IPS-18a (cell line): ENCODE measurements around the gene SEC61A2.
"Not testable (repeated sequence)": the region's sequence is repeated elsewhere in the genome, so short reads cannot be mapped to it uniquely, and the experiment has no call there.

ENCODE experiments used
- H3K27ac ChIP-seq: one replicate; pipeline ENCODE4 v1.5.1; 2013; ENCODE audit warnings: low read length
- H3K27me3 ChIP-seq: one replicate; pipeline ENCODE4 v1.6.1; 2013; ENCODE audit warnings: mild to moderate bottlenecking, low read length; ENCODE audit not compliant: control insufficient read depth, insufficient read depth
- H3K36me3 ChIP-seq: one replicate; pipeline ENCODE4 v1.6.1; 2013; ENCODE audit warnings: low read depth, low read length; ENCODE audit not compliant: control insufficient read depth
- H3K4me1 ChIP-seq: one replicate; pipeline ENCODE4 v1.6.1; 2013; ENCODE audit warnings: low read depth, low read length; ENCODE audit not compliant: control insufficient read depth
- H3K4me3 ChIP-seq: one replicate; pipeline ENCODE4 v1.5.1; 2013; ENCODE audit warnings: low read length
- H3K9ac ChIP-seq: one replicate; pipeline ENCODE4 v1.6.1; 2013; ENCODE audit warnings: mild to moderate bottlenecking, low read length, moderate library complexity
- H3K9me3 ChIP-seq: one replicate; pipeline ENCODE4 v1.6.1; 2013; ENCODE audit warnings: low read depth, low read length; ENCODE audit not compliant: control insufficient read depth

The SEC61A2 gene

DNA sequence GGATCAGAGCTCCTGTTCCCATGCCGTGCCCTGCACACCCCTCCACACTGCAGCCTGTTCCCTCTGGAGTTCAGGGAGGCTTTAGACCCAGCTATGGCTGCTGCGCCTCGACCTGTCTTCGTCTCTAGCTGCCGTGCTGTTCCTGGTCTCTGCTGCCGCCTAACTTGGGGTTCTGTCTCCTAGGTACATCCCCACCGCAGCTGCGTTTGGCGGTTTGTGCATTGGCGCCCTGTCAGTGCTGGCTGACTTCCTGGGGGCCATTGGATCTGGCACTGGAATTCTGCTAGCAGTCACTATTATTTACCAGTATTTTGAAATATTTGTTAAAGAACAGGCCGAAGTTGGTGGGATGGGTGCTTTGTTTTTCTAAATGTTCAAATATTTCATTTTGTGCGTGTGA lies 34.6 kb downstream of the SEC61A2 start:
- H3K36me3 ChIP-seq = peaks cover 49% of the 10 kb centered on the region
- H3K4me3 ChIP-seq = no peak overlapping the region
- no peaks in the 10 kb centered on the region for H3K9me3 ChIP-seq
- no peak overlapping the region for H3K9ac ChIP-seq
- H3K27ac ChIP-seq = no peak overlapping the region
- H3K27me3 ChIP-seq = no peaks in the 10 kb centered on the region
- no peaks in the 10 kb centered on the region for H3K4me1 ChIP-seq

GRCh38 chr10:12165036-12165435 lies 35.6 kb downstream of the SEC61A2 start:
- Histone ChIP-seq H3K9ac (no peak overlapping the region), H3K4me3 (no peak overlapping the region), H3K27me3 (no peaks in the 10 kb centered on the region), H3K9me3 (no peaks in the 10 kb centered on the region), H3K4me1 (no peaks in the 10 kb centered on the region), H3K36me3 (peaks cover 54% of the 10 kb centered on the region), H3K27ac (no peak overlapping the region)

DNA sequence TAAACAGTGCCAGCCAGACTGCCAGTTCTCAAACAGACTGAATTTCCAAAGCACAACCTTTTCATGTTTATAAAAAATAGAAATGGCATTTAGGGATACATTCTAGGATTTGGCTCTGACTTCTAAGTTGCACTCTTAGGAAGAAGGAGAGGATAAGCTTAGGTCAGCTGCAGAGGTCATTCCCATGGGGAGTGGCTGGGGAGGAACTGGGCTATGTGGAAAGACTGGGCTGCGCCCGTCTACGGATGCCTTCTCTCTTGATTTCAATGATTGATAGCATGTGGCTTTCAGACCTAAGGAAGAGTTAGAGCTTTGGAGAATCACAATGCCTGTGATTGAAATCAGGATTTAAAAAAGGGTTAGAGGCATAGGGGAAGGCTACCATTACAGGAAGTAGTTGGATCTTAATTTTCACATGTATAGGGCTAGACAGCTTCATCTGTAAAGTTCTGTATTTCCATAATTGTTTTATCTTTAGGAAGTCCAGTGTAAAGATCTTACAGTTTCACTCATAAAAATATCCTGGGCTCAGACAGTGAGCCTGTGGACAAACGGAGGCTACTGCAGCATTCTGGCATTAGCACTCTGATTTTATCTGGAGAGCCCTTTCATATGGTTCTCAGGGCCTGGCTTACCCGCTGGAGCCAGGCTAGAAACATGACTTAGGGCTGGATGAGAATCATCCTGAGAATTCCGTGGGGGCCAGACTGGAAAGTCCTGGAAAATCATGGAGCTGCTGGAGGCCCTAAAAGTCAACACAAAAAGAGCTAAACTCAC lies 36.7 kb downstream of the SEC61A2 start:
- no peak overlapping the region for H3K9ac ChIP-seq
- no peak overlapping the region for H3K4me3 ChIP-seq
- H3K9me3 ChIP-seq = no peaks in the 10 kb centered on the region
- H3K4me1 ChIP-seq = no peaks in the 10 kb centered on the region
- no peaks in the 10 kb centered on the region for H3K27me3 ChIP-seq
- H3K27ac ChIP-seq = no peak overlapping the region
- peaks cover 59% of the 10 kb centered on the region for H3K36me3 ChIP-seq

GRCh38 chr10:12171512-12171911 lies 42.0 kb downstream of the SEC61A2 start:
- H3K4me1 ChIP-seq, H3K4me3 ChIP-seq, H3K9me3 ChIP-seq, H3K9ac ChIP-seq, H3K27me3 ChIP-seq, H3K27ac ChIP-seq: not testable (repeated sequence)
- peaks cover 53% of the 10 kb centered on the region for H3K36me3 ChIP-seq

- Histone ChIP-seq H3K4me1 (peaks cover 14% of the 10 kb centered on the region), H3K9ac (no peak overlapping the region), H3K27me3 (no peaks in the 10 kb centered on the region), H3K4me3 (no peak overlapping the region), H3K27ac (no peak overlapping the region), H3K36me3 (peaks cover 44% of the 10 kb centered on the region), H3K9me3 (no peaks in the 10 kb centered on the region)
Observed at GRCh38 chr10:12177642-12178041, 48.2 kb downstream of the SEC61A2 start.

- H3K9me3 ChIP-seq = no peaks in the 10 kb centered on the region
- no peaks in the 10 kb centered on the region for H3K27me3 ChIP-seq
- H3K36me3 ChIP-seq = peaks cover 42% of the 10 kb centered on the region
- peak overlapping the region; percentile 4 for H3K4me3 ChIP-seq
- peaks cover 14% of the 10 kb centered on the region for H3K4me1 ChIP-seq
- no peak overlapping the region for H3K9ac ChIP-seq
- no peak overlapping the region for H3K27ac ChIP-seq
Observed at GRCh38 chr10:12179606-12180170, 50.2 kb downstream of the SEC61A2 start.

DNA sequence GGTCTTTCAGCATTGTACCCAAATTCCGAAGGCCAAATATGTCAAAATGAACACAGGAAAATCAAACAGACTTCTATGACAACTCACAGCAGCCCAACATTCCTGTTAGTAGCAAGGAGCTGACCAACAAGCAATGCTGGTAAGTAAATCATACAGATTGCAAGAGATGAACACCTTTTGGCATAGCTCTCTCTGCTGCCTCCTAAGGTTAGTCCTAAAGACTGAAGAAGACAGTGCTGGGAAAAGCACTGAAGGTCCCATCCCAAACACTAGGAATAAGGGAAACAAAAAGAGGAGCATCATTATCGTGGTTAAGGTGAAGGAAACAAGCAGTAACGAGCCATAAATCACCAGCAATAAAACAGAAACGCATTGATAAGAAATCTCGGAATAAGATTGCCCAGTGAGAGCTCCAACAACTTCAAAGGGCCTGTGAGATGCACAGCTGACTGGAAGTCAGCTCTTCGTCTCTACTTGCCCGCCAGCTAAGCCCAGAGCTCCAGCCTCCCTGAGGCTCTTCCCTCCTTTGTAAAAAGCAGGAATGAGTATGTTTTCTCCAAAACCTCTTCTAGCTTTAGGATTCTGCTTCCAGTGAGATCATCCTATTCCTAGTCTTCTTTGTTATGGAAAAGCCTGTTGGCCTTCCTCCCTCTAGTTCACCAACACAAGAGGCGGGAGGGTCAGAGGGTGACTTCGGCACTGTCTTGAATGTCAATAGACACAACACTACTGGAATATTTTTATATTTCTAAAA lies 50.9 kb downstream of the SEC61A2 start:
- no peaks in the 10 kb centered on the region for H3K9me3 ChIP-seq
- peaks cover 14% of the 10 kb centered on the region for H3K4me1 ChIP-seq
- no peaks in the 10 kb centered on the region for H3K27me3 ChIP-seq
- H3K27ac ChIP-seq = peak overlapping the region; percentile 66
- H3K36me3 ChIP-seq = peaks cover 48% of the 10 kb centered on the region
- H3K9ac ChIP-seq = peak overlapping the region; percentile 24
- H3K4me3 ChIP-seq = peak overlapping the region; percentile 4

- H3K9ac ChIP-seq = no peak overlapping the region
- H3K4me3 ChIP-seq = no peak overlapping the region
- H3K36me3 ChIP-seq = peaks cover 56% of the 10 kb centered on the region
- no peaks in the 10 kb centered on the region for H3K9me3 ChIP-seq
- peaks cover 14% of the 10 kb centered on the region for H3K4me1 ChIP-seq
- no peak overlapping the region for H3K27ac ChIP-seq
- H3K27me3 ChIP-seq = no peaks in the 10 kb centered on the region
Observed at GRCh38 chr10:12181065-12181775, 51.7 kb downstream of the SEC61A2 start.

GRCh38 chr10:12184165-12184564 lies 54.7 kb downstream of the SEC61A2 start:
- Histone ChIP-seq H3K36me3 (peaks cover 40% of the 10 kb centered on the region), H3K4me1 (peaks cover 14% of the 10 kb centered on the region), H3K27me3 (no peaks in the 10 kb centered on the region)

DNA sequence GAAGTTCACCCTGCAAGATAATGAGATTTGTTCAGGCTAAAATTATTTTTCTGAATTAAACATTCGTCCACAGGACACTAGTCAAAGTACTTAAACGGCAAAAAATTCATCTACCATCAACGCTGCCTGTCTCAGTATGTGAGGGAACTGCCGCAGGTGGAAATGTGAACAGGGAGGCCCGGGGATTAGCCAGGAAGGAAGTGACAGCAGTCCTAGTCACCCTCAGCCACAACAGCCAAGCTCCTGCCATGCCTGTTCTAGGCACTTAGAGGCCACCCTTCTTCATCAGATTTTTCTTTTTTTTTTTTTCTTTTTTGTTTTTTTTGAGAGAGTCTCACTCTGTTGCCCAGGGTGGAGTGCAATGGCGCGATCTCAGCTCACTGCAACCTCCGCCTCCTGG lies 56.8 kb downstream of the SEC61A2 start:
- H3K36me3 ChIP-seq = peaks cover 34% of the 10 kb centered on the region
- no peaks in the 10 kb centered on the region for H3K4me1 ChIP-seq
- H3K4me3 ChIP-seq = no peak overlapping the region
- H3K27ac ChIP-seq = no peak overlapping the region
- H3K9ac ChIP-seq = no peak overlapping the region
- H3K27me3 ChIP-seq = no peaks in the 10 kb centered on the region
- no peaks in the 10 kb centered on the region for H3K9me3 ChIP-seq

More at GRCh38 chr10:12184165-12184564, 54.7 kb downstream of the SEC61A2 start:
- Histone ChIP-seq H3K9me3 (no peaks in the 10 kb centered on the region), H3K4me3 (no peak overlapping the region), H3K9ac (no peak overlapping the region), H3K27ac (no peak overlapping the region)

DNA sequence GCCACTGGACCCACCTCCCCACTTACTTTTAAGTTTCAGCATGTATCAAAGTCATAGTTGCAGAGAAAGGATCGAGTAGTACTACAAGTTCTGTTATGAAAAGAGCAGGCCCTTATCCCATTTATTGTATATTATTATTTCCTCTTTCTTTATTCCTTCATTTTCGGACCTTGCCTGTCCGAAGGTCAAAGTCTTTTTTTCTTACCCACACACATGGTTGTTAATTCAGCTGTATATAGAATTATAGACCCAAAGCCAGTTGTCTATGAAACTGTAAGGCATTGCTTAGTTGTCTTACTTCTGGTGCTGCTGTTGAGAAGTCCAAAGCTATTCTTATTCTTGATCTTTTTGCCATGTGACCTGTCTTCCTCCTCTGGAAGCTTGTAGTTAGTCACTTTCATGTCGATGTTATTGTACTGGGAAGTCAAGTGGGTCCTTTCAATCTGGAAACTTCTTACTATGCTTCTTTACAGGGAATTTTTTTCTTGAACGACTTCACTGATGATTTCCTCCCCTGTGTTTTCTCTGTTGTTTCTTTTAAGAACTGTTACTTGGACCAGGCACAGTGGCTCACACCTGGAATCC lies 57.9 kb downstream of the SEC61A2 start:
- H3K27ac ChIP-seq = no peak overlapping the region
- H3K4me1 ChIP-seq = no peaks in the 10 kb centered on the region
- no peaks in the 10 kb centered on the region for H3K9me3 ChIP-seq
- no peak overlapping the region for H3K9ac ChIP-seq
- no peak overlapping the region for H3K4me3 ChIP-seq
- no peaks in the 10 kb centered on the region for H3K27me3 ChIP-seq
- peaks cover 38% of the 10 kb centered on the region for H3K36me3 ChIP-seq
